ENCODE results near the gene UBE2Q2.
"Not testable (repeated sequence)": the region's sequence is repeated elsewhere in the genome, so short reads cannot be mapped to it uniquely, and the experiment has no call there.

Gene UBE2Q2

DNA sequence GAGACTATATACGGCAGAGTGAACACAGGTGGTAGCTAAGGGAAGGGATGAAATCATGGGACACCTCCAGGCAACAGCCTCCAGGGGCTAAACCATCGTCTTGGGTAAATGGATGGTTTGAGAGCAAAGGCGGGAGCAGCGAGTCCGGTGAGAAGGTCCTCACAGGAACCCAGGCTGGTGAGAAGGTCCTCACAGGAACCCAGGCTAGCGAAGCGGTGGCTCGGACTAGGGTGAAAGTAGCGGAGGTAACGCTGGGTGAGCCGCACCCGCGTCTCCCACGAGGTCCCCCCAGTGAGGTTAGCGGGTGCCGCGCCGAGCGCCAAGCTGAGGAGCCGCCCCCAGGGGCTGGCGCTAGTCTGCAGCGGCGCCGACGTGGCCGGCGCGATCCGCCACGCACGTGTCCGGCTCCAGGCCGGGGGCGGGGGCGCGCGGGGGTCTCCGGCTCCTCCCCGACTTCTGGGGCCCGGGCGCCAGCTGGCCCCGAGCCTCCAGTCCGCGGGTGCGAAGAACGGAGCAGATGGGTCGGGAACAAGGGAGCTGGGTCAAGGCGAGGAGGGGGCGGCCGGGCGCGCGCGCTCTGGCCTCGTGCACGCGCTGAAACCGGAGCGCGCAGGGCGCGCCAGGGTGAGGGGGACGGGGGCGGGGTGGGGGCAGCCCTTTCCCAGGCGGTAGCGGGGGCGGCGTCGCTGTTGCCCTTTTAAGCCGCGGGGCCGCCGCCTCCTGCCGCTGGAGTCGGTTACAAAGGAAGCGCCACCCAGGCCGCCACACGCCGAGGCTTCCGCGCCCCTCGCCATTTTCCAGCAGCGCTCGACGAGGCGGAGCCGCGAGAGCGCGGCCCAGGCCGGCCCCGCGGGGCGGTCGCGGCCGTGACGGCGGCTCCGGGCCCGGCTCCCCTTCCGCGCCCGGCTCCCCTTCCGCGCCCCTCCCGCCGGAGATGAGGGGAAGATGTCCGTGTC lies at the start of gene UBE2Q2:
Gene UBE2Q2 (plus strand): TSS at position 726 of the 956 bp plus-strand sequence. CDS start 220 bp downstream, at position 946.
- DNase-seq (ENCODE audit: low read depth in 2 of 2) = peak; percentile 37 to 61

- DNase-seq (ENCODE audit: low read depth in 2 of 2) = no peak
Measured at GRCh38 chr15:75796321-75796720, 46.9 kb upstream of the UBE2Q2 start.

DNA sequence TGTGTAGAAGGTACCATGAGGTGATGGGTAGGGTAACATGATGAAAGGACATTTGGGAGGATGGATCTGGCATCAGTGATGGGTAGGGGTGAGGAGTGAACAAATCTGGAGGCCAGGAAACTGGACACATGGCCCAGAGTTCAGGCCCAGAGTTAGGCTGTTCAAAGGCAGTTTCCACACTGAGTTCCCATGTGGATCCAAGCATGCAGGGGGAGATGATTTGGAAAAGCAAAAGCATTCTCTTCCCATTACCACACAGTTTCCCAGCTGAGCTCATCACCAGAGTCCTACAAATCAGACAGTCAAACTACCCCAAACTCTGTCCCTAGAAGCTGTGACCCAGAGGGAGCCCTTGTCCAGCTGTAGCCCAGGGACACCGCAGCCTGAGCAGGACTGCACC lies 46.1 kb upstream of the UBE2Q2 start:
- DNase-seq (ENCODE audit: low read depth in 2 of 2) = not testable (repeated sequence)

GRCh38 chr15:75799190-75799589 lies 44.1 kb upstream of the UBE2Q2 start:
- DNase-seq (ENCODE audit: low read depth in 2 of 2) = no peak

- not testable (repeated sequence) for DNase-seq (ENCODE audit: low read depth in 2 of 2)
Measured at GRCh38 chr15:75800409-75800808, 42.8 kb upstream of the UBE2Q2 start.

GRCh38 chr15:75801859-75802593 lies 41.2 kb upstream of the UBE2Q2 start:
- peak; percentile 57 to 74 for DNase-seq (ENCODE audit: low read depth in 2 of 2)

DNA sequence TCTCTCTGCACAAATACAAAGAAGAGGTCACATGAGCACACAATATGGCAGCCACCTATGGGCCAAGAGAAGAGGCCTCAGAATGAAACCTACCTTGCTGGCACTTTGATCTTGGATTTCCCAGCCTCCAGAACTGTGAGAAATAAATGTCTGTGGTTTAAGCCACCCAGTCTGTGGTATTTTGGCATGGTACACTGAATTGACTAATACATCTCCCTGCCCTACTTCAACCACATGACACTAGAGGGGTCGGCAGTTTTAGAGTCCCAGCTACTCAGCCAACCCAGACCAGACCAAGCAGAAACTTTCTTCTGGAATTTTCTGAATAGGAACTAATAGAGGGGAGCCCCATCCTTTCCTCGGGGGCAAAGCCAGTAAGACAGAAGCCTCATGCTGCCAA lies 35.8 kb upstream of the UBE2Q2 start:
- DNase-seq (ENCODE audit: low read depth in 2 of 2) = not testable (repeated sequence)

DNA sequence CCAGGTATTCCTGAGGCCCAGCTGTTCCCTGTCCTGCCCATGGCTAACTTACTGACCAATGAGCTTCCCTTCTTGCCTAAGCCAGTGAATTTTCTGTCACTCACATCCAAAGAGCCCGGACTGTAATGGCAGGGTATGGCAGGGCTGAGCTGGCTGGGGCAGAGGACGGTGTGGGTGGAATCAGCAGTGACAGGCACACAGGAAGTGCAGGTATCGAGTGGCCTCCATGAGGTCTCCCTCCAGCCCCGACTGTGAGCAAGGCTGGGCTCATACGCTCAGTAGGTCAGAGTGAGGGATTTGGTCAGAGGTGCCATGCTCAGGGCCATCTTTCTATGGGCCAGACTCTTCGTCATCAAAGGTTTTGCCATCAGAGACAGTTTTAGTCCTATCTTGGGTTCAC lies 35.2 kb upstream of the UBE2Q2 start:
- not testable (repeated sequence) for DNase-seq (ENCODE audit: low read depth in 2 of 2)

- DNase-seq (ENCODE audit: low read depth in 2 of 2) = no peak
Measured at GRCh38 chr15:75808563-75808962, 34.7 kb upstream of the UBE2Q2 start.

GRCh38 chr15:75809986-75810750 lies 33.1 kb upstream of the UBE2Q2 start:
- DNase-seq (ENCODE audit: low read depth in 2 of 2) = no peak

- no peak for DNase-seq (ENCODE audit: low read depth in 2 of 2)
Measured at GRCh38 chr15:75810874-75811498, 32.3 kb upstream of the UBE2Q2 start.

DNA sequence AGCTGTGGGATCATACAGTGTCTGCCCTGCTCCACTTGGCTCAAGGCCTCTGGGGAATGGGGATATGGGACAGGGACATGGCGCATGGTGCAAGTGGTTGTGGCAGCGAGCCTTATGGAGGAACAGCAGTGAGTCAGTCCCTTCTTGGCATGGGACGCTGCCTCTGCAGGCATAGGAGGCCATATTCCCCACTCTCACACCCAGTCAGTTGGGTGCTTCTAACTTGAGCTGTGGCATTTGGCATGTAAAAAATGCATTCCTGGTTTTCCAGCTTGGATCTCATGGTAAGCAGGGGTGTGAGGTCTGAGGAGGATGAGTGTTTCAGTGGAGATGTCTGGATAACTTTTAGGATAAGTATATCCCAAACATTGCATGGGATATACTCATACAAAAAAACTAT lies 31.6 kb upstream of the UBE2Q2 start:
- DNase-seq (ENCODE audit: low read depth in 2 of 2) = no peak

GRCh38 chr15:75814794-75815193 lies 28.5 kb upstream of the UBE2Q2 start:
- no peak for DNase-seq (ENCODE audit: low read depth in 2 of 2)

DNA sequence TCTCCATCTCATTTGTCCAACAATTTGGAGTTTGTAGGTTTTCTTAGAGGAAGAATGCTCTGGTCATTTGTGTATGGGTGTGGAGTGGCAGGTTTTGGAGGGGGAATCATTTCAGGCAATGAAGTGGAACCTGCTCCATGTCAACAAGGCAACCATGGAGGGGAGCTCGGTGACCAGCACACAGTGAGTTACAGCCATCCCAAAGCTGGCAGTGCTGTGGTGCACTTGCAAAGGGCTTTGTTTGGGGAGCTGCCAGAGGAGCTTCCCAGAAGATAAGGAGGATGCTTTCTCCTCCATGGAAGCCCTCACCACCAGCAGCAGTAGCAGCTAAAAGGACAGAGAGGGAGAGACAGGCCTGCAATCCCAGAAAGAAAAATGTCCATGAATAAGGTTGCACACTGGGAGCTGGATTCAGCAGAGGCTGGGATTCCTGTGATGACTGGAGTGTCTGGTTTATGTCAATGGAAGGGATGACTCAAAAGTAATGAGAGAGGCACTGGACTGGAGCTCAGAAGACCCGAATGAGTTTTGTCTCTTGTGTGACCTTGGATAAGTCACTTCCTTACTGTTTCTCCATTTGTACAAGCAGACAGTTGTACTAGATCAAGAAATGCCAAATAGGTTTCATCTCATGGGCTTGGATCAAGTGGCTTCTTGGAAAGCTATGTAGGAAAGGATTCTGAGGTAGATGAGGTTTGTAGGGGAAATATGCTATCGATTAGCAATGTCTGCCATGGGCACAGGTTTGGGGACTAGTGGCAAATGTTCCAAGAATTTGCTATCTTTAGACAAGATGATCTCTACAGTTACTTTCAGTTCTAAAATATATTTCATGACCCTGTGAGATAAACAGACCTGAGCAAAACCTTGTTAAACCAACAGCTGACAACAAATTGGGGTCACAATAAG lies 27.2 kb upstream of the UBE2Q2 start:
- DNase-seq (ENCODE audit: low read depth in 2 of 2) = no peak

- DNase-seq (ENCODE audit: low read depth in 2 of 2) = no peak
Measured at GRCh38 chr15:75817138-75817935, 25.9 kb upstream of the UBE2Q2 start.

DNA sequence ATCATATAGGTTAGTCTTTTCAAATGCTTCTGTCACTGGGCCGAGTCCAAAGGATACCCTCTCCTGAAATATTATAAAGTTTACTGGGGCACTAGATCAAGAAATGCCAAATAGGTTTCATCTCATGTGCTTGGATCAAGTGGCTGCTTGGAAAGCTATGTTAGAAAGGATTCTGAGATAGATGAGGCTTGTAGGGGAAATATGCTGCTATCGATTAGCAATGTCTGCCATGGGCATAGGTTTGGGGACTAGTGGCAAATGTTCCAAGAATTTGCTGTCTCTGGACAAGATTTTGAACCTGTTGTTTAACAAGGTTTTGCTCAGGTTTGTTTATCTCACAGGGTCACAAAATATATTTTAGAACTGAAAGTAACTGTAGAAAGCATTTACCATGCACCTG lies 23.0 kb upstream of the UBE2Q2 start:
- DNase-seq (ENCODE audit: low read depth in 2 of 2) = no peak

GRCh38 chr15:75821786-75822345 lies 21.4 kb upstream of the UBE2Q2 start:
- no peak for DNase-seq (ENCODE audit: low read depth in 2 of 2)

DNA sequence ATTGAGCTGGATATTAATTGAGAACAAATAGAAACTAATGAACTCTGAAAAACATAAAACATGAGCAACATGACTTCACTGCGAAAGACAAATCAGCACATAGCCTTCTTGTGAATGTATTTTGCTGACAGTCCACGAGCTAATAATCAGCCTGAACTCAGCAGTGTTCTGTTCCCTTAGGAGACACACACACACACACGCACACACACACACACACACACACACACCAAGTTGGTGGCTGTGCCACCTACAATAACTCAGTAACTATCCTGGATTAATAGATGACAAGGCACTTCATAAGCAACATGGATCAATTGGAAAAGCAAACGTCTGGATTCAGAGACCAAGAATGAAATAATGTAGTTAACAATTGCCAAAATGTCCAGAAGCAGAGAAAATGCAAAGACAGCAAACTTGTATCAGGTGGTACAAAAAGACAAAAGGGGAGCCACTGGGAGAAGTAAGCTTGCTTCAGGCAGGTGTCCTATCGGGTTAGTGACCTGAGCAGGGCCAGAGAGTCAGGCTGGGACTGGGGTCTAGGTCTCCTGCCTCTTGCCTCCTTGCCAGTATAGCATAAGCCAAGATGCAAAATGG lies 20.5 kb upstream of the UBE2Q2 start:
- DNase-seq (ENCODE audit: low read depth in 2 of 2) = no peak
